Measurements from ENCODE around the gene CASP7. TPM values are rescaled to one million over a fixed set of nuclear protein-coding genes. Genes with fewer than 3 reads are reported as not detected.

Gene CASP7
- total and polyA plus RNA-seq, 8 donors = 34.0 to 50.5 (median 43.7) TPM

DNA sequence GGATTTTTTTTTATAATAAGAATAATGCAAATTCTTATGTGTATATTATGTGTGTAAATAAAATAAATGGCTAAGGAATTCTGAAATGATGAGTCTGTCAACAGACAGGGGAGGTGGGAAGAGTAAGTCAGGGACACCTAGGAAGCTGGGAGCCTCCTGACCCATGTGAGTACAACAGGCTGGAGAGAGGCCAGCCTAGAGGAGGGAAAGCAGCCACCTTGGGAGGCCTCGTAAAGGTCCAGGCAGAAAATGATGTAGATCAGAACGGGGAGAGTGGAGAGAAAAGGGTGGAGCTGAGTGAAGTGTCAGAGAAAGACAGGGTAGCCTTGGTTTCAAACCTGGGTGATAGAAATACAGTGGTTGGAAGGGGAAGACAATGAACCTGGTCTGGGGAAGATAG, 22.8 kb upstream of the CASP7 start:
- H3K27ac ChIP-seq = no peak overlapping the region
- TF ChIP-seq, protein P1, sequence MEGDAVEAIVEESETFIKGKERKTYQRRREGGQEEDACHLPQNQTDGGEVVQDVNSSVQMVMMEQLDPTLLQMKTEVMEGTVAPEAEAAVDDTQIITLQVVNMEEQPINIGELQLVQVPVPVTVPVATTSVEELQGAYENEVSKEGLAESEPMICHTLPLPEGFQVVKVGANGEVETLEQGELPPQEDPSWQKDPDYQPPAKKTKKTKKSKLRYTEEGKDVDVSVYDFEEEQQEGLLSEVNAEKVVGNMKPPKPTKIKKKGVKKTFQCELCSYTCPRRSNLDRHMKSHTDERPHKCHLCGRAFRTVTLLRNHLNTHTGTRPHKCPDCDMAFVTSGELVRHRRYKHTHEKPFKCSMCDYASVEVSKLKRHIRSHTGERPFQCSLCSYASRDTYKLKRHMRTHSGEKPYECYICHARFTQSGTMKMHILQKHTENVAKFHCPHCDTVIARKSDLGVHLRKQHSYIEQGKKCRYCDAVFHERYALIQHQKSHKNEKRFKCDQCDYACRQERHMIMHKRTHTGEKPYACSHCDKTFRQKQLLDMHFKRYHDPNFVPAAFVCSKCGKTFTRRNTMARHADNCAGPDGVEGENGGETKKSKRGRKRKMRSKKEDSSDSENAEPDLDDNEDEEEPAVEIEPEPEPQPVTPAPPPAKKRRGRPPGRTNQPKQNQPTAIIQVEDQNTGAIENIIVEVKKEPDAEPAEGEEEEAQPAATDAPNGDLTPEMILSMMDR (IDR thresholded peaks at IDR 0.05) = no peak
- peaks cover 0 to 3% of the 10 kb centered on the region in 2 donors for H3K27me3 ChIP-seq
- H3K4me3 ChIP-seq = no peak overlapping the region
- intact Hi-C loops (cut with DNase I) = no loop called here
- no peak for ATAC-seq
- DNase-seq = no peak
- no peaks in the 10 kb centered on the region for H3K36me3 ChIP-seq
- no peaks in the 10 kb centered on the region for H3K4me1 ChIP-seq
- no peaks in the 10 kb centered on the region for H3K9me3 ChIP-seq

DNA sequence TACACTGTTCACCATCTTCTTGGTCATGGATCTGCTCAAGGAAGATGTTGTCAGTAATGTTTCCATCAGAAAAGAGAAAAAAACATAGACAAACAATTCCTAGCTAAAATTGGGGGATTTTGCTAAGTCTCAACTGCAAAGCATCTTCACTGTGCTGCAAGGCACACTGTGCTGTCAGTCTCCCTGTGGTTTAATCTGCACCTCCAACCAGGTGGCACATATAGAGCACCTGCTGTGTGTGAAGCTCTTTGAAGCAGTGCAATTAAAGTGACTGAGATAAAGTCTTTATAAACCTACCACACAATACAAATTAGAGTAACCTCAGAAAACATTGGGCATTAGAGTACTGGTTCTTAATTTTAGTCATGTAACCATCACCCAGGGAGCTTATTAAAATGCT, 22.2 kb upstream of the CASP7 start:
- no peak for DNase-seq
- no peak for ATAC-seq
- no peak overlapping the region for H3K4me3 ChIP-seq
- no peaks in the 10 kb centered on the region for H3K36me3 ChIP-seq
- intact Hi-C loops (cut with DNase I) = no loop called here
- H3K9me3 ChIP-seq = no peaks in the 10 kb centered on the region
- TF ChIP-seq, protein P1 (IDR thresholded peaks at IDR 0.05) = no peak
- H3K4me1 ChIP-seq = no peaks in the 10 kb centered on the region
- peaks cover 0 to 3% of the 10 kb centered on the region in 2 donors for H3K27me3 ChIP-seq
- no peak overlapping the region for H3K27ac ChIP-seq

DNA sequence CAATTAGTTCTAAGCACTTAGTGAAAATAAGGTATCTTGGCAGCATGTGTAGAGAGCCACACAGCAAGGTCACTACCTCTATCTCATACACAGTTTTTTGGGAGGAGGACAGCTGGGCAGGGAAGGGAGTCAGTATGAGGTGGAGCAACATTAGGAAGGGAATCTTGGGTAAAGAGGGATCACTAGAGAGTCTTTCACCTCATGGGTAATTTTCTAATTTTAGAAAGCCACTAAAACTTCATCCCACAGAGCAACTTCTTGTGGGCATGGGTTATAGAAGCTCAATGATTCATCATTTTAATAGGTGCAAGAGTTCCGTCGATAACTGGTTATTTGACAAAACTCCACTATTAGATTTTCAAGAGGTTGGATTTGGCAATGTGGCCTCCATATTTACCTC, 18.4 kb upstream of the CASP7 start:
- no peaks in the 10 kb centered on the region for H3K9me3 ChIP-seq
- no peak overlapping the region for H3K27ac ChIP-seq
- H3K4me1 ChIP-seq = no peaks in the 10 kb centered on the region
- H3K27me3 ChIP-seq = no peaks in the 10 kb centered on the region
- no peak for ATAC-seq
- no peaks in the 10 kb centered on the region for H3K36me3 ChIP-seq
- no peak overlapping the region for H3K4me3 ChIP-seq
- TF ChIP-seq, protein P1 (IDR thresholded peaks at IDR 0.05) = no peak
- intact Hi-C loops (cut with DNase I) = no loop called here
- DNase-seq = no peak

- Histone ChIP-seq H3K4me1 (no peaks in the 10 kb centered on the region), H3K27me3 (no peaks in the 10 kb centered on the region), H3K36me3 (no peaks in the 10 kb centered on the region), H3K4me3 (no peak overlapping the region), H3K27ac (no peak overlapping the region), H3K9me3 (no peaks in the 10 kb centered on the region)
- TF ChIP-seq, protein P1 (IDR thresholded peaks at IDR 0.05) = no peak
- DNase-seq (no peak), ATAC-seq (no peak)
- intact Hi-C loops (cut with DNase I) = no loop called here
Measured at GRCh38 chr10:113663142-113663541, 16.6 kb upstream of the CASP7 start.

GRCh38 chr10:113663908-113664307, 15.8 kb upstream of the CASP7 start, which contains the start of gene NRAP:
Gene NRAP, minus strand, starts transcription at chr10:113664041. Its CDS starts 159 bp downstream, at chr10:113663882.
- intact Hi-C loops (cut with DNase I) = no loop called here
- no peak for DNase-seq
- no peak for ATAC-seq
- H3K4me1 ChIP-seq = no peaks in the 10 kb centered on the region
- H3K36me3 ChIP-seq = no peaks in the 10 kb centered on the region
- no peak within 1 kb of the TSS for H3K27ac ChIP-seq
- TF ChIP-seq, protein P1 (IDR thresholded peaks at IDR 0.05) = no peak
- H3K9me3 ChIP-seq = no peaks in the 10 kb centered on the region
- no peak within 1 kb of the TSS for H3K4me3 ChIP-seq
- H3K27me3 ChIP-seq = no peaks in the 10 kb centered on the region

Measured in left lung (tissue), 10 donors.